Activated T-cell treated with anti-CD3 and anti-CD28 coated beads, Interleukin-2, amount 50 U/mL, for 72 hours (primary cell): Measurements from ENCODE around the gene BPNT1. TPM values are rescaled to one million over a fixed set of nuclear protein-coding genes. Genes with fewer than 3 reads are reported as not detected.
A peak's percentile ranks its signal among the peaks of the same experiment; 100 is the strongest.
"Not testable (repeated sequence)": the region's sequence is repeated elsewhere in the genome, so short reads cannot be mapped to it uniquely, and the experiment has no call there.

Experiments used
- ATAC-seq, 2 donors: fragments of 150-1000 bp; cut with Tn5 transposase; replicated peaks in 1 of 2; 2 replicates each; pipeline ENCODE4 v1.10.0; 2021; ENCODE audit warnings: moderate library complexity in 2 of 2, mild to moderate bottlenecking in 1 of 2
- DNase-seq, 2 donors: peaks; one replicate each; pipeline ENCODE4 v3.0.0; 2021 to 2022; ENCODE audit warnings: mixed read lengths in 1 of 2
- H3K27ac Mint-ChIP-seq: one replicate; pipeline ENCODE4 v1.8.0; 2022; ENCODE audit warnings: mild to moderate bottlenecking, moderate library complexity, mixed read lengths
- H3K27me3 Mint-ChIP-seq: one replicate; pipeline ENCODE4 v1.8.0; 2022; ENCODE audit warnings: low read depth, mixed read lengths
- H3K36me3 Mint-ChIP-seq, 2 donors: one replicate each; pipeline ENCODE4 v1.8.0; 2022; ENCODE audit warnings: mixed read lengths in 2 of 2, mild to moderate bottlenecking in 1 of 2; ENCODE audit not compliant: insufficient read depth in 2 of 2
- H3K4me1 Mint-ChIP-seq: one replicate; pipeline ENCODE4 v1.8.0; 2022; ENCODE audit warnings: low read depth, mixed read lengths
- H3K4me3 Mint-ChIP-seq, 2 donors: one replicate each; pipeline ENCODE4 v1.8.0; 2022; ENCODE audit warnings: mild to moderate bottlenecking in 2 of 2, mixed read lengths in 2 of 2, moderate library complexity in 2 of 2
- H3K9me3 Mint-ChIP-seq, 2 donors: one replicate each; pipeline ENCODE4 v1.8.0; 2022; ENCODE audit warnings: mixed read lengths in 2 of 2
- total RNA-seq, 2 donors: library from RNA; stranded (reverse); gene quantifications; one replicate each; pipeline ENCODE4 v1.2.3, GENCODE V29; 2022

The BPNT1 gene
- total RNA-seq, 2 donors from 2014 or later = 28.7 to 34.2 TPM

DNA sequence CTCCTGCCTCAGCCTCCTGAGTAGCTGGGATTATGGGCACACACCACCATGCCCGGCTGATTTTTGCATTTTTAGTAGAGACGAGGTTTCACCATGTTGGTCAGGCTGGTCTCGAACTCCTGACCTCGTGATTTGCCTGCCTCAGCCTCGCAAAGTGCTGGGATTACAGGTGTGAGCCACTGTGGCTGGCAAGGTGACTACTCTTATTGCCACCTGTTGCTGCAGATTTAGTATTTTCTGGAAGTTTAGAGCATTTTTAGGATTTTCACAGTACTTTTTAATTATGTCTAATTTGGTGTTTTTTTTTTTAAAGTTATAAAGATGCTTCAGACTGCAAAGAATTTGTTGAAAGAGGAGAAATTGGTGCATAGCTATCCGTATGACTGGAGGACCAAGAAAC, 20.9 kb upstream of the BPNT1 start:
- H3K4me1 Mint-ChIP-seq, H3K27ac Mint-ChIP-seq, ATAC-seq, H3K27me3 Mint-ChIP-seq, H3K4me3 Mint-ChIP-seq, DNase-seq, H3K9me3 Mint-ChIP-seq: not testable (repeated sequence)
- H3K36me3 Mint-ChIP-seq = peaks cover 5 to 31% of the 10 kb centered on the region in 2 donors

DNA sequence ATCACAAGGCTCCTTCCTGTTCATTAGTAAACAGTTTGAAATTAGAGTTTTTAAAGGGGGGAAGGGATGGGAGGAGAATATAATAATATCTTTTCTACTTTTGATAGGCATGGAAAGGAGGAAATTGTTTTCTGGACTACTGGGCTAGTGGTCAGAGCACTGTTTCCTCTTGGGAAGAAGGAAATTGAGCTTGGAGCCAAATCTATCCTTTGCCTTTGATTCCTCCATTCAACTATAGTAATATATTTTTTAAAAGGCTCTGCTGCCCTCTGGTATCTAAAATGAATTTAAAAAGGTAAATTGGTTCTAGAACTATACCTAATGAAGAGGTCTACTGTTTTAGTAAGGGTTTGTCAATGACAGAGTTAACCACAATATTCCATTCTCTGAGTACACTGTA, 10.2 kb upstream of the BPNT1 start:
- H3K27ac Mint-ChIP-seq = no peak overlapping the region
- H3K36me3 Mint-ChIP-seq = peaks cover 2 to 15% of the 10 kb centered on the region in 2 donors
- H3K9me3 Mint-ChIP-seq = no peaks in the 10 kb centered on the region
- ATAC-seq (no peak), DNase-seq (no peak)
- H3K4me1 Mint-ChIP-seq = peaks cover 27% of the 10 kb centered on the region
- H3K27me3 Mint-ChIP-seq = no peaks in the 10 kb centered on the region
- no peak overlapping the region for H3K4me3 Mint-ChIP-seq

DNA sequence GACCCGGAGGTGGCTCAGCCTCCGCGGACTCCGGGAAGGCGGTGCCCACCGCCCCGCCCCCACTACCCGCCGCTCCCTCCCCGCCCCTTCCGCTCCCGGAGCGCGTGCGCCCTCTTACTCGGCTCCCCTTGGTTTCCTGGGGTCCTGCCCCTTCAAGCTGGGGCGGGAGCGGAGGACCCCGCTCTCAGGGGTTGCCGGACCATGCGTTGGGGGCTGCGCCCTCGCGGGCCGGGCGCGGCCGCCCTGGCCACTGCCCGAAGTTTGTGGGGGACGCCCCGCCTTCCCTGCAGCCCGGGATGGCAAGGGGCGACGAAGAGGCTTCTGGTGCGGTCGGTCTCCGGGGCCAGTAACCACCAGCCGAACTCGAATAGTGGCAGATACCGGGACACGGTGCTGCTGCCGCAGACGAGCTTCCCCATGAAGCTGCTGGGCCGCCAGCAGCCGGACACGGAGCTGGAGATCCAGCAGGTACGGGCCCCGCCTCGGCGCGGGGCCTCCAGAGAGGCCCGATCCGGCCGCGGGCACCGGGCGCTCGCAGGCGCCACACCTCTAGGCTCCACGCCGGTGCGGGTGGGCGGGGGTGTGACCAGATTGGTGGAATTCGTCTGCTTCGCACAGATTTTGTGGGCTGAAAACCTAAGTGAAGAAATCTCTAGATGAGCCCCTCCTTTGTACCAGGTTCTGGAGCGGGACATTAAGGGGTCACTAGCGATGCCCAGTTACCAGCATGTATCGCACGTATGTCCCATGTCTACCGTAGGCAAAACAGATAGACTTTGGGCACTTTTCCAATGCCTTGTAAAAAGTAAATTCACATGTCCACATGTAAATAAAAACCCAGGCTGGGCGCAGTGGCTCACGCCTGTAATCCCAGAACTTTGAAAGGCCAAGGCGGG, 4.7 kb upstream of the BPNT1 start, which contains the start of gene IARS2:
Gene IARS2 (plus strand): TSS at position 117 of the 896 bp plus-strand sequence. CDS start 85 bp downstream, at position 202.
- Mint-ChIP-seq H3K4me3 (peak within 1 kb of the TSS; percentile 57 to 75), H3K4me1 (peaks cover 36% of the 10 kb centered on the region), H3K27ac (peak within 1 kb of the TSS; percentile 73), H3K9me3 (no peaks in the 10 kb centered on the region), H3K36me3 (peaks cover 4 to 15% of the 10 kb centered on the region in 2 donors), H3K27me3 (no peaks in the 10 kb centered on the region)
- ATAC-seq (peak; percentile 79 to 80), DNase-seq (peak; percentile 94 to 95)

DNA sequence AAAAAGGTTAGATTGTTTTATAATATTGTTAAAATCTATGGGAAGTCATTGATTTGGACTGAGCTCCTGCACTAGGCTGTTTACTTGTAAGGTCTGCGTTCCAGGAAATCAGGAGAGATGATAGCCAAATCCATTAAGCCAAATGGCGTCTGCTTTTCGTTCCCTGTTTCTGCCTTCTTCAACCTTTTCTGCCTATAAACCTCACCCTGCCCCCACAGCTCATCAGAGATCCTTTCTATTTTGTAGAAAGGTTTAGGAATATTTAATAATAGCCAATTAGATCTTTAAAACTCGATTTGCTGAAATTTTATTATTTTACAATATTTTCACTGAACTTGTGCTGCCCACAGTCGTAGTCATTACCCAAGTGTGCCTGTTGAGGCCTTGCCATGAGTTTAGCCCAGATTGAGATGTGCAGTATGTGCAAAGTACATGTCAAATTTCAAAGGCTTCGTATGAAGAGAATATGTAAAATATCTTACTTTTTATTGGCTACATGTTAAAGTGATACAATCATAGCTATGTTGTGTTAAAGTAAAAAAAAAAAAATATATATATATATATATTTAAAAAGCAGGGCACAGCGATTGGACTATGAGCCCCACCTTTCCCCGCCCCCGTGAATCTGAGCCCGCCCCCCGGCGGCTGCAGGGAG, 3.9 kb upstream of the BPNT1 start:
- Mint-ChIP-seq H3K27me3 (no peaks in the 10 kb centered on the region), H3K4me3 (peak overlapping the region; percentile 13 to 44)

DNA sequence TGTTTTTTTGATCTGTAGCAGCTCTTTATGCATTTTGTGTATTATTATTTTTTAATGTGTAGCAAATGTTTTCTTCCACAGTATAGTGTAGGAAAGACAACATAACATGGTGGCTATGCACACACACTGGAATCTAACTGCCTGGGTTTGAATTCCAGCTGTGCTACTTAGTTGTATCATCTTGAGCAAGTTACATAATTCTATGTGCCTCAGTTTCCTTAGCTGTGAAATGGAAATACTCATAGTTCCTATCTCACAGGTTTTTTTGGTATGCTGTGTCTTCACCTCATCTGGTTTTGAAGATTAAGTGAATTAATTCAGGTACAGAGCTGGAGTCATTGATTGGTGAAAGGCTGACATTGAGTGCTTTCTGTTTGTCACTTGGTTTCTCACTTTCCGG, 3.1 kb upstream of the BPNT1 start:
- Mint-ChIP-seq H3K4me1 (peaks cover 29% of the 10 kb centered on the region), H3K4me3 (no peak overlapping the region), H3K9me3 (no peaks in the 10 kb centered on the region), H3K27me3 (no peaks in the 10 kb centered on the region), H3K36me3 (peaks cover 4 to 14% of the 10 kb centered on the region in 2 donors), H3K27ac (no peak overlapping the region)
- no peak for DNase-seq
- ATAC-seq = no peak

More for the DNA sequence above, 3.9 kb upstream of the BPNT1 start:
- peak overlapping the region; percentile 73 for H3K27ac Mint-ChIP-seq
- ATAC-seq (peak in 1 of 2 donors; percentile 2), DNase-seq (peak in 1 of 2 donors; percentile 5)
- H3K9me3 Mint-ChIP-seq = no peaks in the 10 kb centered on the region
- H3K4me1 Mint-ChIP-seq = peaks cover 36% of the 10 kb centered on the region
- H3K36me3 Mint-ChIP-seq = peaks cover 4 to 15% of the 10 kb centered on the region in 2 donors

DNA sequence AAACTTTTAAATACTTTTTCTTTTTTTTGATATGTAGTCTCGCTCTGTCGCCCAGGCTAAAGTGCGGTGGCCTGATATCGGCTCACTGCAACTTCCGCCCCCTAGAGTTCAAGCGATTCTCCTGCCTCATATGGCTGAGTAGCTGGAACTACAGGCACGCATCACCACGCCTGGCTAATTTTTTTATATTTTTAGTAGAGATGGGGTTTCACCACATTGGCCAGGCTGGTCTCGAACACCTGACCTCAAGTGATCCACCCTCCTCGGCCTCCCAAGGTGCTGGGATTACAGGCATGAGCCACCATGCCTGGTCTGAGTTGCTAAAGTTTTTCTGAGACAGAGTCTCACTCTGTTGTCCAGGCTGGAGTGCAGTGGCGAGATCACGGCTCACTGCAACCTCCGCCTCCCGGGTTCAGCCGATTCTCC, 3.3 kb downstream of the BPNT1 start:
- H3K4me1 Mint-ChIP-seq, H3K4me3 Mint-ChIP-seq, ATAC-seq: not testable (repeated sequence)

DNA sequence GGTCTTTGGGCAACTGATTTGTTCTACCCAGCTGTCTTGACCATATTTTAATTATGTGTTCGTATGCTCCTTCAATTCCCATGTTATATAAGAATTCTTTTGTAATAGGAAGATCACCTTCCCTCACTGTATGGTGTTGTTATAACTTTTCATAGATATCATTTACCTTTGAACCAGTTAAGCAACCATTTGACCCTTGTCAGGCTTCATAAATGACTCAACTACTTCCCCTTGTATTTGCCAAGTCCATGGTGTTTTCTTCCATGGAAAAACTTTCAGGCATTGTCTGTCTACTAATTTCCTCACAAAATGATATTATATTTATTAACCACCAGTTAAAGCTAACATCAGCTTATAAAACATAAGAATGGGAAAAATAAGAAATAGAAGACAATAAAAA, 5.1 kb downstream of the BPNT1 start:
- DNase-seq (no peak), ATAC-seq (no peak)
- no peaks in the 10 kb centered on the region for H3K27me3 Mint-ChIP-seq
- no peak overlapping the region for H3K4me3 Mint-ChIP-seq
- H3K4me1 Mint-ChIP-seq = no peaks in the 10 kb centered on the region
- no peaks in the 10 kb centered on the region for H3K9me3 Mint-ChIP-seq
- no peak overlapping the region for H3K27ac Mint-ChIP-seq
- H3K36me3 Mint-ChIP-seq = peaks cover 0 to under 1% of the 10 kb centered on the region in 2 donors

More for the DNA sequence above, 3.3 kb downstream of the BPNT1 start:
- H3K9me3 Mint-ChIP-seq, H3K27me3 Mint-ChIP-seq, DNase-seq, H3K27ac Mint-ChIP-seq, H3K36me3 Mint-ChIP-seq: not testable (repeated sequence)

DNA sequence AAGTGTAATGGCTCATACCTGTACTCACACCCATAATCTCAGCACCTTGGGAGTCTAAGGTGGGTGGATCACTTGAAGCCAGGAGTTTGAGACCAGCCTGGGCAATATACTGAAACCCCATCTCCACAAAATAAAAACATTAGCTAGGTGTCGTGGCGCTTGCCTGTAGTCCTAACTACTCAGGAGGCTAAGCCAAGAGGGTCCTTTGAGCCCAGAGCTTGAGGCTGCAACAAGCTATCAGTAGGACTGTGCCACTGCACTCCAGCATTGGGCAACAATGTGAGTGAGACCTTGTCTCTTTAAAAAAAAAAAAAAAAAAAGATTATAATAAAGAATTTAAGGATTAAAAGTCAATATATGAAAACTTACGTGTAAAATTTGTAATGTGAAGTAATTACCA, 11.7 kb downstream of the BPNT1 start:
- DNase-seq (no peak), ATAC-seq (peak; percentile 43 to 69)
- Mint-ChIP-seq H3K9me3 (no peaks in the 10 kb centered on the region), H3K4me1 (no peaks in the 10 kb centered on the region), H3K36me3 (peaks cover 0 to 4% of the 10 kb centered on the region in 2 donors), H3K27me3 (no peaks in the 10 kb centered on the region), H3K27ac (no peak overlapping the region), H3K4me3 (no peak overlapping the region)

DNA sequence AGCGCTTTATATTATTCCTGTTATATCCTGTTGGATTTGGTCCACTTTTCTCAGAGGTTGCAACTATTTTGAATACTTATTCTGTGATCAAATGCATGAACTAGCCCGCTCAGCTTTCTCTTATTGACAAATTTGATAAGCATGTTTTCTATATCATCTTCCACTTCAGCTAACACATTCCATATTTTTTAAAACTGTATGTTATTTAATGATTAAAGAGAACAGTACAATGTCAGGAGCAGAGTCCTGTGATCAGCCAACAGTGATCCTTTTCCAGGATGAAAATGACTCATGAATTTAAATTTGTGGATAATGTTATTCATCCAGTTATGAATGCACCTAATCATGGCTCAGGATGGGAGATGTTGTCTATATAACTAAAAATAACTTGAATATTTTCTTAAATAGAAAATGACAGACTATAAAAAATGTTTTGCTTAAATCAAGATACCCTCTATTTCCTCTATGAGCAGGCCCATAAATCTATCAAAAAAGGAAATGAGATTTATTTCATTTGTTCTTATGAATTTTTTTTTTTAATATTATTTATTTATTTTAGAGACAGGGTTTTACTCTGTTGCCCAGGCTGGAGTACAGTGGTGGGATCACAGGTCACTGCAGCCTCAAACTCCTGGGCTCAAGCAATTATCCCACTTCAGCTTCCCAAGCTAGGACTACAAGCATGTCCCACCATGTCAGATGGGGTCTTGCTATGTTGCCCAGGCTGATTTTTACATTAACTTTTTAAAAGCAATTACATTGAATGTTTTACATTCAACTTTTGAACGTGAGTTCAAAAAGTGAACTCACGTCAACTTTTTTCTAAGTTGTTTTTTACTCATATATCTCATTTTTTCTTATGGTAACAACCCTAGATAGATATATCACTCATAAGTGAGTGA, 12.5 kb downstream of the BPNT1 start:
- ATAC-seq (no peak), DNase-seq (no peak)
- Mint-ChIP-seq H3K27ac (no peak overlapping the region), H3K9me3 (no peaks in the 10 kb centered on the region), H3K27me3 (no peaks in the 10 kb centered on the region), H3K4me3 (no peak overlapping the region), H3K36me3 (peaks cover 0 to 6% of the 10 kb centered on the region in 2 donors), H3K4me1 (no peaks in the 10 kb centered on the region)

DNA sequence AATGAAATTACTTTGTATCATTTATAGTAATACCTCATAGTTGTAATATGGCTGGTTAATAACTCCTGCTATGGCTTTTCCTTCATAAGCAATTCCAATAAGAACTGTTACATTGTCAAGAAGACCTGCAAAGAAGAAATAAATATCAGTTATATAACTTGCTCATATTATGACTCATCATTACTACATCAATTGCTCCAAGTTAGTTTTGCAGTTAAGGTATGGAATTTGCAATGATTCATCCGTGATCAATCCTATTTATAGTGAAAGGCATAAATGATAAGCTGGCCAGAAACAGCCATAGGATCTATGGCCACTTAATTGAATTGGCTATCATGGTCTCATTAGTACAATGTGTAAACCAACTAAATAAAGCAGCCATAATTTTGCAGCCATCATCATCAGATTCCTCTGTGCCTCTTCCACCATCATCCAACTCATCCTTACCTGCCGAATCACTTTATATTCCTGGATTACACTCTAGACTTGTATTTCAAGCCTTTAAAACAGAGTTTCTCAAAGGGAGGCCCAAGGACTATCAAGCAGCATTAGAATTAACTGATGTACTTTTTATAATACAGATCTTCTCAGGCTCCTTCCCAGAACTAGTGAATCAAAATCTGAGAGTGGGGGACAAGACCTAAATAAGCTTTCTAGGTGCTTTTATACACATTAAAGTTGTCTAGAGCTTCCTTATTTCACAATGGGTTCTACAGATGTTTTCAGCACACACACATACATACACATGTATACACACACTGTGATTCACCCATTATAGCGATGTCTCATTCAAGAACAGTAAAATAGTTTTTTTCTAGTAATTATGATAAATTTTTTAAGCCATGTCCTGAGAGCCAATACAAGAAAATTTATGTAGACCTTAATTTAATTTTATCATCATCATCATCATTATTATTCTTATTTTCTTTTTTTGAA, 22.1 kb downstream of the BPNT1 start:
- H3K9me3 Mint-ChIP-seq = no peaks in the 10 kb centered on the region
- no peaks in the 10 kb centered on the region for H3K27me3 Mint-ChIP-seq
- ATAC-seq = no peak
- DNase-seq = no peak
- H3K27ac Mint-ChIP-seq = no peak overlapping the region
- no peaks in the 10 kb centered on the region for H3K4me1 Mint-ChIP-seq
- no peak overlapping the region for H3K4me3 Mint-ChIP-seq
- H3K36me3 Mint-ChIP-seq = peaks cover 4 to 12% of the 10 kb centered on the region in 2 donors

DNA sequence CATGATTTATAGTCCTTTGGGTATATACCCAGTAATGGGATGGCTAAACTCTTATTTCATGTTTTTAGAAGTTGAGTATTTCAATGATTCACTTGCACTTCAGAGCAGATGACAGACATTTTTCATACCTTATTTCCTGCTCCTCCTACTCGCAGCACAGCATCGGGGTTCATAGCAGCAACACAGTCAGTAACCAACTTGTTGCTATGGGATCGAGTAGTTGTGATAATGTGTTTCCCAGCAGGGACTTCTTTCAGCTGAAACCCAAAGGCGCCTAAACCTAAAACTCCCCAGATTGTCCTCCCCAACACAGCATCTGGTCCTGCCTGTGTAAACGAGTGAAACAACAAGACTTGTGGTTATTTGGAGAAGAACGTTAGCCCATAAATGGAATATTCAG, 27.0 kb downstream of the BPNT1 start:
- no peaks in the 10 kb centered on the region for H3K9me3 Mint-ChIP-seq
- no peak for DNase-seq
- H3K27ac Mint-ChIP-seq = no peak overlapping the region
- peaks cover 9 to 15% of the 10 kb centered on the region in 2 donors for H3K36me3 Mint-ChIP-seq
- no peaks in the 10 kb centered on the region for H3K27me3 Mint-ChIP-seq
- no peak for ATAC-seq
- H3K4me3 Mint-ChIP-seq = no peak overlapping the region
- no peaks in the 10 kb centered on the region for H3K4me1 Mint-ChIP-seq

DNA sequence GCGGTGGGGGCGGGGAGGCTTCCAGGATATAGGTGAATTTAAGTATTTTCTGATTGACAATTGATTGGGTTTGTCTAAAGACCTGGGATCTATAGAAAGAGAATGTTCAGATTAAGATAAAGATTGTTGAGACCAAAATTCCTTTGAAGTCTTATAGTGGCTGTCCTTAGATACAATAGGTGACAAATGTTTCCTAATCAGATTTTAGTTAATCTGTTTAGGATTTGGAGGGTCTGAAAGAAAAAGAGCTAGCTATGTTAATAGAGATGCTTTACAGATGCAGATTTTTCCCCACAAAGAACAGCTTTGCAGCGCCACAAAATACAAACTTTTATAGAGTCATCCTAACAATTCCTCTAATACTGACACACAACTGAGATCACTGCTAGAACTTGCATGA, 28.7 kb downstream of the BPNT1 start:
- ATAC-seq (no peak), DNase-seq (no peak)
- H3K27ac Mint-ChIP-seq = no peak overlapping the region
- peaks cover 9 to 15% of the 10 kb centered on the region in 2 donors for H3K36me3 Mint-ChIP-seq
- no peak overlapping the region for H3K4me3 Mint-ChIP-seq
- H3K9me3 Mint-ChIP-seq = no peaks in the 10 kb centered on the region
- no peaks in the 10 kb centered on the region for H3K4me1 Mint-ChIP-seq
- H3K27me3 Mint-ChIP-seq = no peaks in the 10 kb centered on the region
